ENCODE measurements around the gene SEMA3B. TPM values are rescaled to one million over a fixed set of nuclear protein-coding genes. Genes with fewer than 3 reads are reported as not detected.

Gene SEMA3B
- total RNA-seq, 1 experiment from 2014 or later: 7.3 TPM

DNA sequence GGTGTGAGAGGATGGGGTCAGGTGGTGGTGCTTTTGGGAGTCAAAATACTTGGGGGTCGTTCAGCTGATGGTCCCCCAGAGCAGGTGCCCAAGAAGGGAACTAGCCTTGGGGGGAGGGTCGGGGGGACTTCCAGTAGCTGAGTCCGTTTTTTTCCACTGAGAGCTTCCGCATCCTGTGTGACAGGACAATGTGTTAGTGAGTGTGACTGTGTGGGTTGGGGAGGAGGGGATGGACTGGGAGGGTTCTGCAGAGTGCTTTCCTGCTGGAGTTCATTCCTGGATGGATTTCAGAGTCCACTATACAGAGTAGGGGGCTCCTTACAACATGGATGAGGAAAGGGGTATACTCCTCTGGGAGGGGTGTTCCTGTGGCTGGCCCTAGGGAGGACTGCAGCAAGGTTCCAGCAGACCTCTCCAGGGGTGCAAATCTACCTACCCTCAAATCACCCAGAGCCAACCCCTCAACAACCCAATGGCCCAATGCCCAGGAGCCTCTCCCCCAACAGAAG, 54.2 kb downstream of the SEMA3B start:
- Mint-ChIP-seq H3K27ac (peak overlapping the region; percentile 60; the same call in 1 of the 2 replicates), H3K4me3 (peak overlapping the region; percentile 88), H3K27me3 (ENCODE audit: low read depth) (no peaks in the 10 kb centered on the region), H3K9me3 (no peaks in the 10 kb centered on the region), H3K4me1 (peaks cover 42% of the 10 kb centered on the region), H3K36me3 (peaks cover 26% of the 10 kb centered on the region)
- no peak for DNase-seq (ENCODE audit: low spot score)
- ChIA-PET CTCF (interaction anchor here (0.8 to 5.5 kb wide), 12 partner anchors 14 to 132 kb away, joined by 3 to 95 read pairs (median 6); partner anchors contain the start of genes GNAT1, HYAL1, HYAL3 and IFRD2), POLR2A (interaction anchor here (2.0 kb wide), 1 partner anchor 14 kb away, joined by 8 read pairs; no protein-coding TSS in a partner anchor)
- no peak for TF ChIP-seq ZNF416 (CRISPR knock-in tag; IDR thresholded peaks at IDR 0.05)
- TF ChIP-seq, protein P1, sequence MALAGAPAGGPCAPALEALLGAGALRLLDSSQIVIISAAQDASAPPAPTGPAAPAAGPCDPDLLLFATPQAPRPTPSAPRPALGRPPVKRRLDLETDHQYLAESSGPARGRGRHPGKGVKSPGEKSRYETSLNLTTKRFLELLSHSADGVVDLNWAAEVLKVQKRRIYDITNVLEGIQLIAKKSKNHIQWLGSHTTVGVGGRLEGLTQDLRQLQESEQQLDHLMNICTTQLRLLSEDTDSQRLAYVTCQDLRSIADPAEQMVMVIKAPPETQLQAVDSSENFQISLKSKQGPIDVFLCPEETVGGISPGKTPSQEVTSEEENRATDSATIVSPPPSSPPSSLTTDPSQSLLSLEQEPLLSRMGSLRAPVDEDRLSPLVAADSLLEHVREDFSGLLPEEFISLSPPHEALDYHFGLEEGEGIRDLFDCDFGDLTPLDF (CRISPR knock-in tag; IDR thresholded peaks at IDR 0.05): no peak
- TF ChIP-seq ZNF263 (CRISPR knock-in tag; IDR thresholded peaks at IDR 0.05; ENCODE audit: low read depth): no peak
- no peak for TF ChIP-seq IRF2 (CRISPR knock-in tag; IDR thresholded peaks at IDR 0.05; ENCODE audit: borderline replicate concordance, low read depth)
- no peak for TF ChIP-seq ESRRA (CRISPR knock-in tag; IDR thresholded peaks at IDR 0.05; ENCODE audit: borderline replicate concordance)
- TF ChIP-seq NFATC4 (CRISPR knock-in tag; IDR thresholded peaks at IDR 0.05): no peak
- no peak for TF ChIP-seq GTF2I (CRISPR knock-in tag; conservative IDR thresholded peaks at IDR 0.05)
- TF ChIP-seq, protein P2, sequence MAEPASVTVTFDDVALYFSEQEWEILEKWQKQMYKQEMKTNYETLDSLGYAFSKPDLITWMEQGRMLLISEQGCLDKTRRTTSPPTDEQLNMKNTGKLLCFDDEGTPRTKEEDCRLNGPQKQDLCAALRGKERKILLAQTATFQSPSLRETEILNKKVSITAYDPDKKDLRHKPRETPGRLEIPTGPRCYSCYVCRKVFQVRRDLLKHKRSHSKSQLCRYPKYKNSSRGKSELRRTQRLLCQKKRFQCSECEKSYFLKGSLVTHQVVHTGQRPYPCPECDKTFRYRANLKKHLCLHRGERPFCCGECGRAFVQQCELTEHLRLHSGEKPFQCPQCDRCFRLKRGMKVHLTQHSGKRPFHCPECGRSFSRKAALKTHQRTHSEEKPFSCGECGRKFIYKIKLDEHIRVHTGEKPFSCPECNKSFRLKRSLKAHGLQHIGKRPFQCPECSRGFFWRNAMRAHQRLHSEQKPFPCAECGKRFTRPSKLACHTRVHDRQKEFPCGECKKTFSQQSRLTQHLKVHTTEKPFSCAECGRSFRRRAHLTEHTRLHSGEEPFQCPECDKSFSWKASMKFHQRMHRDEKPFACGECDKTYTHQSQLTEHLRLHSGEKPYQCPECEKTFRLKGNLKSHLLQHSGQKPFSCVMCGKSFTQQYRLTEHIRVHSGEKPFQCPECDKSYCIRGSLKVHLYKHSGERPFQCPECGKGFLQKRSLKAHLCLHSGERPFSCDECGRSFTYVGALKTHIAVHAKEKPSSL (CRISPR knock-in tag; conservative IDR thresholded peaks at IDR 0.05): no peak
- TF ChIP-seq, protein P3, sequence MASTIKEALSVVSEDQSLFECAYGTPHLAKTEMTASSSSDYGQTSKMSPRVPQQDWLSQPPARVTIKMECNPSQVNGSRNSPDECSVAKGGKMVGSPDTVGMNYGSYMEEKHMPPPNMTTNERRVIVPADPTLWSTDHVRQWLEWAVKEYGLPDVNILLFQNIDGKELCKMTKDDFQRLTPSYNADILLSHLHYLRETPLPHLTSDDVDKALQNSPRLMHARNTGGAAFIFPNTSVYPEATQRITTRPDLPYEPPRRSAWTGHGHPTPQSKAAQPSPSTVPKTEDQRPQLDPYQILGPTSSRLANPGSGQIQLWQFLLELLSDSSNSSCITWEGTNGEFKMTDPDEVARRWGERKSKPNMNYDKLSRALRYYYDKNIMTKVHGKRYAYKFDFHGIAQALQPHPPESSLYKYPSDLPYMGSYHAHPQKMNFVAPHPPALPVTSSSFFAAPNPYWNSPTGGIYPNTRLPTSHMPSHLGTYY (CRISPR knock-in tag; IDR thresholded peaks at IDR 0.05): no peak
- no peak for TF ChIP-seq TCF7 (CRISPR knock-in tag; IDR thresholded peaks at IDR 0.05; ENCODE audit: low read depth)
- TF ChIP-seq TEAD1 (CRISPR knock-in tag; IDR thresholded peaks at IDR 0.05): no peak
- TF ChIP-seq, protein P4, sequence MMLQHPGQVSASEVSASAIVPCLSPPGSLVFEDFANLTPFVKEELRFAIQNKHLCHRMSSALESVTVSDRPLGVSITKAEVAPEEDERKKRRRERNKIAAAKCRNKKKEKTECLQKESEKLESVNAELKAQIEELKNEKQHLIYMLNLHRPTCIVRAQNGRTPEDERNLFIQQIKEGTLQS (CRISPR knock-in tag; conservative IDR thresholded peaks at IDR 0.05): no peak
- TF ChIP-seq, protein P5, sequence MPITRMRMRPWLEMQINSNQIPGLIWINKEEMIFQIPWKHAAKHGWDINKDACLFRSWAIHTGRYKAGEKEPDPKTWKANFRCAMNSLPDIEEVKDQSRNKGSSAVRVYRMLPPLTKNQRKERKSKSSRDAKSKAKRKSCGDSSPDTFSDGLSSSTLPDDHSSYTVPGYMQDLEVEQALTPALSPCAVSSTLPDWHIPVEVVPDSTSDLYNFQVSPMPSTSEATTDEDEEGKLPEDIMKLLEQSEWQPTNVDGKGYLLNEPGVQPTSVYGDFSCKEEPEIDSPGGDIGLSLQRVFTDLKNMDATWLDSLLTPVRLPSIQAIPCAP (CRISPR knock-in tag; IDR thresholded peaks at IDR 0.05): no peak
- no peak for TF ChIP-seq MYBL2 (CRISPR knock-in tag; IDR thresholded peaks at IDR 0.05)
- TF ChIP-seq, protein P6, sequence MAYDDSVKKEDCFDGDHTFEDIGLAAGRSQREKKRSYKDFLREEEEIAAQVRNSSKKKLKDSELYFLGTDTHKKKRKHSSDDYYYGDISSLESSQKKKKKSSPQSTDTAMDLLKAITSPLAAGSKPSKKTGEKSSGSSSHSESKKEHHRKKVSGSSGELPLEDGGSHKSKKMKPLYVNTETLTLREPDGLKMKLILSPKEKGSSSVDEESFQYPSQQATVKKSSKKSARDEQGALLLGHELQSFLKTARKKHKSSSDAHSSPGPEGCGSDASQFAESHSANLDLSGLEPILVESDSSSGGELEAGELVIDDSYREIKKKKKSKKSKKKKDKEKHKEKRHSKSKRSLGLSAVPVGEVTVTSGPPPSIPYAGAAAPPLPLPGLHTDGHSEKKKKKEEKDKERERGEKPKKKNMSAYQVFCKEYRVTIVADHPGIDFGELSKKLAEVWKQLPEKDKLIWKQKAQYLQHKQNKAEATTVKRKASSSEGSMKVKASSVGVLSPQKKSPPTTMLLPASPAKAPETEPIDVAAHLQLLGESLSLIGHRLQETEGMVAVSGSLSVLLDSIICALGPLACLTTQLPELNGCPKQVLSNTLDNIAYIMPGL (CRISPR knock-in tag; IDR thresholded peaks at IDR 0.05): no peak
- TF ChIP-seq, protein P7, sequence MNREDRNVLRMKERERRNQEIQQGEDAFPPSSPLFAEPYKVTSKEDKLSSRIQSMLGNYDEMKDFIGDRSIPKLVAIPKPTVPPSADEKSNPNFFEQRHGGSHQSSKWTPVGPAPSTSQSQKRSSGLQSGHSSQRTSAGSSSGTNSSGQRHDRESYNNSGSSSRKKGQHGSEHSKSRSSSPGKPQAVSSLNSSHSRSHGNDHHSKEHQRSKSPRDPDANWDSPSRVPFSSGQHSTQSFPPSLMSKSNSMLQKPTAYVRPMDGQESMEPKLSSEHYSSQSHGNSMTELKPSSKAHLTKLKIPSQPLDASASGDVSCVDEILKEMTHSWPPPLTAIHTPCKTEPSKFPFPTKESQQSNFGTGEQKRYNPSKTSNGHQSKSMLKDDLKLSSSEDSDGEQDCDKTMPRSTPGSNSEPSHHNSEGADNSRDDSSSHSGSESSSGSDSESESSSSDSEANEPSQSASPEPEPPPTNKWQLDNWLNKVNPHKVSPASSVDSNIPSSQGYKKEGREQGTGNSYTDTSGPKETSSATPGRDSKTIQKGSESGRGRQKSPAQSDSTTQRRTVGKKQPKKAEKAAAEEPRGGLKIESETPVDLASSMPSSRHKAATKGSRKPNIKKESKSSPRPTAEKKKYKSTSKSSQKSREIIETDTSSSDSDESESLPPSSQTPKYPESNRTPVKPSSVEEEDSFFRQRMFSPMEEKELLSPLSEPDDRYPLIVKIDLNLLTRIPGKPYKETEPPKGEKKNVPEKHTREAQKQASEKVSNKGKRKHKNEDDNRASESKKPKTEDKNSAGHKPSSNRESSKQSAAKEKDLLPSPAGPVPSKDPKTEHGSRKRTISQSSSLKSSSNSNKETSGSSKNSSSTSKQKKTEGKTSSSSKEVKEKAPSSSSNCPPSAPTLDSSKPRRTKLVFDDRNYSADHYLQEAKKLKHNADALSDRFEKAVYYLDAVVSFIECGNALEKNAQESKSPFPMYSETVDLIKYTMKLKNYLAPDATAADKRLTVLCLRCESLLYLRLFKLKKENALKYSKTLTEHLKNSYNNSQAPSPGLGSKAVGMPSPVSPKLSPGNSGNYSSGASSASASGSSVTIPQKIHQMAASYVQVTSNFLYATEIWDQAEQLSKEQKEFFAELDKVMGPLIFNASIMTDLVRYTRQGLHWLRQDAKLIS (CRISPR knock-in tag; IDR thresholded peaks at IDR 0.05; ENCODE audit: borderline replicate concordance): no peak
- no peak for ATAC-seq
